ENCODE data around the gene LMF2.

Gene LMF2

GRCh38 chr22:50502628-50503474, 4.7 kb downstream of the LMF2 start:
- peaks cover 47% of the 10 kb centered on the region for H3K36me3 ChIP-seq
- no peak overlapping the region for H3K4me3 ChIP-seq (ENCODE audit: low read depth in 1 of 2, low read length in 1 of 2)
- H3K4me1 ChIP-seq (ENCODE audit: control insufficient read depth in 1 of 2, insufficient read depth in 1 of 2, low read depth in 1 of 2, low read length in 1 of 2): peaks cover 11% of the 10 kb centered on the region in 2 experiments
- TF ChIP-seq, protein P1, sequence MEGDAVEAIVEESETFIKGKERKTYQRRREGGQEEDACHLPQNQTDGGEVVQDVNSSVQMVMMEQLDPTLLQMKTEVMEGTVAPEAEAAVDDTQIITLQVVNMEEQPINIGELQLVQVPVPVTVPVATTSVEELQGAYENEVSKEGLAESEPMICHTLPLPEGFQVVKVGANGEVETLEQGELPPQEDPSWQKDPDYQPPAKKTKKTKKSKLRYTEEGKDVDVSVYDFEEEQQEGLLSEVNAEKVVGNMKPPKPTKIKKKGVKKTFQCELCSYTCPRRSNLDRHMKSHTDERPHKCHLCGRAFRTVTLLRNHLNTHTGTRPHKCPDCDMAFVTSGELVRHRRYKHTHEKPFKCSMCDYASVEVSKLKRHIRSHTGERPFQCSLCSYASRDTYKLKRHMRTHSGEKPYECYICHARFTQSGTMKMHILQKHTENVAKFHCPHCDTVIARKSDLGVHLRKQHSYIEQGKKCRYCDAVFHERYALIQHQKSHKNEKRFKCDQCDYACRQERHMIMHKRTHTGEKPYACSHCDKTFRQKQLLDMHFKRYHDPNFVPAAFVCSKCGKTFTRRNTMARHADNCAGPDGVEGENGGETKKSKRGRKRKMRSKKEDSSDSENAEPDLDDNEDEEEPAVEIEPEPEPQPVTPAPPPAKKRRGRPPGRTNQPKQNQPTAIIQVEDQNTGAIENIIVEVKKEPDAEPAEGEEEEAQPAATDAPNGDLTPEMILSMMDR (IDR thresholded peaks at IDR 0.05): no peak
- H3K27ac ChIP-seq: peak overlapping the region; percentile 10
- no peaks in the 10 kb centered on the region for H3K27me3 ChIP-seq
- H3K9me3 ChIP-seq: no peaks in the 10 kb centered on the region

DNA sequence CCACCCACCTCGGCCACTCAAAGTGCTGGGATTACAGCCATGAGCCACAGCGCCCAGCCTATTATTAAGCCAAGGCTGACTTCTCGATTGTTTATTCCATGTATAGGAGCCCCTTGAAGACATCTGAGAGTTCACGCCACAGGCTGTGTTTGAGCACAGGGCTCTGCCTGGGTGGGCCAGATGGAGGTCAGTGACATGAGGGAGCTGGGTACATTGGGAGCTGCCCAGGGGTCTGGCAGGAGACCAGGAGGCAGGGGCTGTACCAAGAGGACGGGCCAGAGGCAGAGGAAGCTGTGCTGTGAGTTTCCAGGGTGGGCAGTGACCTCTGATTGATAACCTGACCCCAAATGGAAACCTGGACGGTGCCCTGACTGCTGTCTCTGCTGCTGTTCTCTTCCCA, 5.4 kb downstream of the LMF2 start:
- Histone ChIP-seq H3K9me3 (no peaks in the 10 kb centered on the region), H3K36me3 (peaks cover 47% of the 10 kb centered on the region), H3K27me3 (peaks cover 1% of the 10 kb centered on the region), H3K4me3 (ENCODE audit: low read depth in 1 of 2, low read length in 1 of 2) (no peak overlapping the region), H3K4me1 (ENCODE audit: control insufficient read depth in 1 of 2, insufficient read depth in 1 of 2, low read depth in 1 of 2, low read length in 1 of 2) (peaks cover 8 to 9% of the 10 kb centered on the region in 2 experiments), H3K27ac (peak overlapping the region; percentile 10)
- TF ChIP-seq, protein P1 (IDR thresholded peaks at IDR 0.05): no peak

DNA sequence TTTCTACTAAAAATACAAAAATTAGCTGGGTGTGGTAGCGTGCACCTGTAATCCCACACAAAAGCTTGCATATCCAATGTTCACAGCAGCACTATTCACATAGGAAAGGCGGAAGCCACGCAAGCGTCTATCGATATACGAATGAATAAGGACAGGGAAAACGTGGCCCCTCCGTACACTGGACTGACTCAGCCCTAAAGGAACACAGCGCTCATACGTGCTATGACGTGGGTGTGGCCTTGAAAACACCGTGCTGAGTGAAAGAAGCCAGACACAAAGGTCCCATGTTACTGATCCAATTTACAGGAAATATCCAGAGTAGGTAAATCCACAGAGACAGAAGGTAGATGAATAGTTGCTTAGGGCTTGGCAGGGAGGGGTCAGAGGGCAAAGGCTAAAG, 7.0 kb downstream of the LMF2 start:
- peaks cover 33% of the 10 kb centered on the region for H3K36me3 ChIP-seq
- TF ChIP-seq, protein P1 (IDR thresholded peaks at IDR 0.05): no peak
- H3K27ac ChIP-seq: no peak overlapping the region
- H3K9me3 ChIP-seq: no peaks in the 10 kb centered on the region
- no peak overlapping the region for H3K4me3 ChIP-seq (ENCODE audit: low read depth in 1 of 2, low read length in 1 of 2)
- H3K27me3 ChIP-seq: peaks cover 3% of the 10 kb centered on the region
- H3K4me1 ChIP-seq (ENCODE audit: control insufficient read depth in 1 of 2, insufficient read depth in 1 of 2, low read depth in 1 of 2, low read length in 1 of 2): no peaks in the 10 kb centered on the region

- peaks cover 3% of the 10 kb centered on the region for H3K27me3 ChIP-seq
These were observed 9.1 kb downstream of the LMF2 start for GRCh38 chr22:50498322-50498890.

GRCh38 chr22:50497093-50497492, 10.4 kb downstream of the LMF2 start:
- Histone ChIP-seq H3K9me3 (no peaks in the 10 kb centered on the region), H3K4me1 (ENCODE audit: control insufficient read depth in 1 of 2, insufficient read depth in 1 of 2, low read depth in 1 of 2, low read length in 1 of 2) (no peaks in the 10 kb centered on the region), H3K27ac (no peak overlapping the region), H3K4me3 (ENCODE audit: low read depth in 1 of 2, low read length in 1 of 2) (no peak overlapping the region), H3K27me3 (peaks cover 3% of the 10 kb centered on the region), H3K36me3 (peaks cover 2% of the 10 kb centered on the region)
- TF ChIP-seq, protein P1 (IDR thresholded peaks at IDR 0.05): no peak

More at GRCh38 chr22:50498322-50498890, 9.1 kb downstream of the LMF2 start:
- H3K4me1 ChIP-seq (ENCODE audit: control insufficient read depth in 1 of 2, insufficient read depth in 1 of 2, low read depth in 1 of 2, low read length in 1 of 2): no peaks in the 10 kb centered on the region
- H3K4me3 ChIP-seq (ENCODE audit: low read depth in 1 of 2, low read length in 1 of 2): no peak overlapping the region
- no peaks in the 10 kb centered on the region for H3K9me3 ChIP-seq
- TF ChIP-seq, protein P1 (IDR thresholded peaks at IDR 0.05): peak; percentile 38
- peaks cover 15% of the 10 kb centered on the region for H3K36me3 ChIP-seq
- no peak overlapping the region for H3K27ac ChIP-seq
